HG03060 (cell line): ENCODE data around the gene CNGA3.
"Not testable (repeated sequence)": the region's sequence is repeated elsewhere in the genome, so short reads cannot be mapped to it uniquely, and the experiment has no call there.

Experiments used
- ATAC-seq: cut with Tn5 transposase; IDR thresholded peaks from one replicate; pipeline ENCODE4 v1.9.1; 2021; ENCODE audit warnings: low read depth, moderate number of reproducible peaks; ENCODE audit not compliant: unreplicated experiment

The CNGA3 gene

GRCh38 chr2:98346311-98347236 is at the start of gene CNGA3:
Gene CNGA3 (plus strand): TSS chr2:98346456. CDS start chr2:98369976, 23,520 bp downstream.
- no peak for ATAC-seq

DNA sequence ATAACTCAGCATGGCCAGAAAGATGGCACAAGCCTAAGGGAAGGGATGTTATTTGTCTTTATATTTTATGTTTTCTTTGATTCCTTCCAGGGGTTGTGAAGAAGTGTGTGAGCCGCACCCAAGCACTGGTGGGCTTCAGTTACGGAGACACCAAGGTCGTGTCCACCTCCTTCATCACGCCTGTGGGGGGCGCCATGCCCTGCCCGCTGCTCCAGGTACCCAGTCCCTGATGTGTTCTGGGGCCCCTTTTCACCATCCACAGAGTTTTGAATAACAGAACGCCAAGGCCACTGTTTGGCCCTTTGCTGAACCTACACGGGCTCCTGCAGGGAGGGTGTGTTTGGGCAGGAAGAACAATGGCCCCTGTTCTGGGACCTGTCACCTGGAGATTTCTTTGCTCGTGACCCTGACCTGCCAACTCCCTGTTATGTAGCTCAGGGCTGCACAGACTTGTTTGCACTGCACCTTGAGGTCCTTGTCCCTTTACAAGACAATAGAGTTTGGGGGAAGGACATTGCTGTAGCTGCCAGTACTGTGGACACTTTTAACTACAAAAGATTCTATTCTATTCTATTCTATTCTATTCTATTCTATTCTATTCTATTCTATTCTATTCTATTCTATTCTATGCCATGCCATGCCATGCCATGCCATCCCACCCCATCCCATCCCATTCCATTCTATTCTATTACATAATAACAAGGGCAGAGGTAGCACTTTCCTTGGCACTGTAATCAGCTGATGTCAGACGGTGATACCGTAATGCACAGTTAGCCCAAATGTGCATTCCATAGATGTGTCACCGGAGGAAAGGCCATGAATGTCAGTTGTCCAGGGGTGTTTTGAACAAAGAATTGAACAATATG is 48.2 kb upstream of the CNGA3 start:
- ATAC-seq: no peak

- no peak for ATAC-seq
These were observed 47.5 kb upstream of the CNGA3 start for GRCh38 chr2:98298683-98299164.

- ATAC-seq: no peak
These were observed 46.9 kb upstream of the CNGA3 start for GRCh38 chr2:98299211-98299905.

DNA sequence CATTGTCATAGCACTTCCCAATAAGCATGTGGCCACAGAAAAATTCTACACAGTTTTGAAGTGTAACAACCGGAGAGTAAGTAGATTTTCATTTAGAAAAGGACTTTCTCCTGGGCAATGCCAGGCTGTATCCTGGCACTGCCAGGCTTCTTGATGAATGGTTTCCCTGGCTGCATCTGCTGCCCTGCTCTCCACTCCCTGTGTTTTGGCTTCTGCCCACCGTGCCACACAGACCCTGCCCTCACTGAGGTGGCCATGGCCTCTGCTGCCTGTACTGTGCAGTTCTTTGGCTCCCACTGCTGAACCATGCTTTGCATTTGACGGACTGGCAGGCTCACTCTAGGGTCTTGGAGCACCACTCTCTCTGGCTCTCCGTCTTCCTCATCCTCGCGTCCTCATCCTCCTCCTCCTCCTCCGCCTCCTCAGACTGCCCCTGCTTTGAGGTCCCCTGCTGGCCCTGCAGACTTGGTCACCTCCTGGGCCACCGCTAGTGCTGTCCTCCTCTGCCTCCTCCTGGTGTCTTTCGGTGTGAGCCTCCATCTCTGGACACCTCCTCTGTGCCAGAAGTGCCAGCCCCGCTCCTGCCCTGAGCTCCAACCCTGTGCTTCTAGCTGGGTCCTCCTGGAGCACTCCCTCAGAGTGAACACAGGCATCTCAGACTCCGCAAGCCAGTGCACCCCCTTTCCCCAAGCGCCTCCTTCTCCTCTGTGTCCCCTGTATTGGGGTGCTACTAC is 45.9 kb upstream of the CNGA3 start:
- no peak for ATAC-seq

DNA sequence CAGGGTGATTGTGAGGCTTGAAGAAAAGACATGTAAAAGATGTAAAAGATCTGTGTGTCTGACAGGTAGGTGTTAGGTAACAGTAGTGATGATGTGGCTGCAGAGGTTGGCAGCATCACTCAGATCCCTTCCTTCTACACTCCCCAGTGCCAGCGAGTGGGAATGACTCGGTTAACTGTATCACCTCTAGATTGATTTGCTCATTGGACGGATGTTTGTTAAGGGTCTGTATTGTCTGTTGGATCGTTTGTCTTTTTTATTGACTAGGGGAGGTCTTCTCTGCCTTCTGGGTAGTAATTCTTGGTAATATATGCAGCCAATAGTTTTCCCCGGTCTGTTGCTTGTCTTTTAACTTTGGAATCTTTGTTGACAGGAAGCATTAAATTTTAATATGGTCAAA is 44.8 kb upstream of the CNGA3 start:
- no peak for ATAC-seq

DNA sequence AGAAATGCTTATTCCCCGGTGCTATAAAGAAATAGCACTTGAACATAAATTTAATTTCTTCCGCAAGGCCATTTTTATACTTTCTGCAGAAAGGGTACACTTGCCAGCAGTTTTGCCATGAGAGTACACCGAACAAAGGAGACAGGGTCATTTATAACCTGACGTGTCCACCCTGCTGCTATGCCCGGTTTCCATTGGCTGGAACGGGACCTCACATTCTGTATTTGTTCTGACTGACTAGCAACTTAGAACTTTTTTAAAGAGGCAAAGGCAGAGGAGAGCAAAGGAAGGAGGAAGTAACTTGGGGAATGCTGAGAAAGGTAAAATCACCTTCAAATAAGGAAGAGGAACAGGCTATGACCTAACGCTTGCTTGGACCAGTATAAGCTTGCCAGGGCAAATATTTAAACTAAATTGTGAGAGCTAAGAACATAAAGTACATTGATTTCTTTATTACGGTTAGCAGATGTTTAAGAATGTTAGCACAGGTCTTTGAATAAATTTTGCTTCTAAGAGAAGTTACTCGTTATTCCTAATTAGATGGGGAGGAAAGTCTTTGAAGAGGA is 39.0 kb upstream of the CNGA3 start:
- not testable (repeated sequence) for ATAC-seq

DNA sequence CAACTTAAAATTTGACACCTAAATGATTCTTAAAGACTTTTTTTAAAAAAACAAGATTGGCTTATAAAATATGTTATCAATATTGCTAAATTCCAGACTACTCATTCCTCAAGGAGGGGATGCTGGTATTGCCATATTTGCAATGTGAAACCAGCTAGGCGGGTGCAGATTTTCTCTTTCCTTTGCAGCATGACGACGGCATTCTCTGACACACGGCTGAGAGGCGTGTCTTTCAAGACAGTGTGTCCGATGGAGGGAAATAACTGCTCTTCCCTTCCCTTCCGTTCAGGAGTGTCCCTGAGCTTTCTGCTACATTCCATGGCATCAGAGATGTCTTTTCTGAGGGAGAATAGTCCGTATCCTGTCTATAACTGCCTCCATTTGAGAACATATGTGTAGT is 38.2 kb upstream of the CNGA3 start:
- ATAC-seq: no peak

- no peak for ATAC-seq
These were observed 37.7 kb upstream of the CNGA3 start for GRCh38 chr2:98308532-98308931.

GRCh38 chr2:98309580-98309979 is 36.7 kb upstream of the CNGA3 start:
- ATAC-seq: no peak

GRCh38 chr2:98310010-98310409 is 36.2 kb upstream of the CNGA3 start:
- no peak for ATAC-seq

DNA sequence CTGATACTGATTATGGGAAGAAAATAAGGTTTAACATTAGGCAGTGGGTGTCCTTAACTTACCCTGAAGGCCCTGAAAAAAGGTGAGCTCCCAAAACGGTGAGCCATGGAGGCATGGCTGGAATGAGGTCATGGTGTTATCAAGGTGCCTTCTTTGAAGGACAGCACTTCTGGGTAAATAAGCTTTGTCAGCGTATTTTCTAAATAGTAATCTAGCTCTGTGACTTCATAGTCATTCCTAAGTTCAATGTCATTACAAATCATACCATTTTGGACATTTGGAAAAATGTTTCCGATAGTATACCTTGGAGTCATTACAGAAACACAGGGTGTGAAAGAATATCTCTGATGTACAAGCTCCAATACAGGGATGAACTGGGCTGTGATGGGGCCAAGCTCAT is 35.2 kb upstream of the CNGA3 start:
- no peak for ATAC-seq

GRCh38 chr2:98311771-98312545 is 34.3 kb upstream of the CNGA3 start:
- no peak for ATAC-seq

- no peak for ATAC-seq
These were observed 32.6 kb upstream of the CNGA3 start for GRCh38 chr2:98313492-98314250.

- ATAC-seq: no peak
These were observed 32.0 kb upstream of the CNGA3 start for GRCh38 chr2:98314251-98314650.

- ATAC-seq: no peak
These were observed 30.3 kb upstream of the CNGA3 start for GRCh38 chr2:98315957-98316356.

- ATAC-seq: no peak
These were observed 29.0 kb upstream of the CNGA3 start for GRCh38 chr2:98317214-98317613.

DNA sequence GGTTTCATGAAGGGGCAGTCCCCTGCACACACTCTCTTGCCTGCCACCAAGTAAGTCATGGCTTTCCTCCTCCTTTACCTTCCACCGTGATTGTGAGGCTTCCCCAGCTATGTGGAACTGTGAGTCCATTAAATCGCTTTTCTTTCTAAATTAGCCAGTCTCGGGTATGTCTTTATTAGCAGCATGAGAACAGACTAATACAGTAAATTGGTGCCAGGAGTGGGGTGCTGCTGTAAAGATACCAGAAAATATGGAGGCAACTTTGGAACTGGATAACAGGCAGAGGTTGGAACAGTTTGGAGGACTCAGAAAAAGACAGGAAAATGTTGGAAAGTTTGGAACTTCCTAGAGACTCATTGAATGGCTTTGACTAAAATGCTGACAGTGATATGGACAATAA is 26.1 kb upstream of the CNGA3 start:
- ATAC-seq: not testable (repeated sequence)
